ENCODE results near the gene CDK16.

DNA sequence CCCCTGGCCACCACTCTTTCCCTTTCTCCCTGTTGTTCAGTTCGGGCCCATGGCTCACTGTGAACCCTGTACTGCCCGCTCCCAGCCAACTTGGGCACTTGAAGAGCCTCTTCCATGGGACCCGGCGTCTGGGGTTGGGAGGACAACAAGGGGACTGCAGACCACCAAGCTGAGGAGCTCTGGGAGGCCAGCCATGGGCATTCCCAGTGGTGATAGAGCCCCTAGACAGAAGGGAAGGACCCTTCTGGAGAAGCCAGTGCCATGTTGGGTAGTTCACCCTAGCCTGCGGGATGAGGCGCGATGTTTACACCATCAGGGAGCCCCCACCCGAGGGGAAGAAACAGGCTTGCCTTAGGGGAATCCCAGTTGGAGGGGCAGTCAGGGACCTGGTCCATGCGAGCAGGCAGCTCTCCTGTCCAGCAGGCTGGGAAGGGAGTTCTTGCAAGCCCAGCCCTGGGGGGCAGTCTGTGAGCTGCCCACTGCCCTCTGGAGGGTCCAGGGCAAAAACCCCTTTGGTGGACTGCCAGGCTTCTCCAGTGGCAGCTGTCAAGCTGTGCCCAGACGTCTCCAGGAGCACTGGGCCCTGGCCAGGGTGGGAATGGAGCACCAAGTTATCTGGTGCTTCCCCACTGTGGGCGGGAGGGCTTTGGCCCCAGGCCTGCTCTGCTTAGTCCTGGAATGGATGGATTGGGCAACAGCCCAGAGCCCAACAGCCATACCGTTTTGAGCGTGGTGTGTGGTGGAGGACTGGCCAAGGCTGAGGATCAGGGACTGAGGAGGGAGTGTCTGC lies 48.6 kb upstream of the CDK16 start:
- TF ChIP-seq, protein P1, sequence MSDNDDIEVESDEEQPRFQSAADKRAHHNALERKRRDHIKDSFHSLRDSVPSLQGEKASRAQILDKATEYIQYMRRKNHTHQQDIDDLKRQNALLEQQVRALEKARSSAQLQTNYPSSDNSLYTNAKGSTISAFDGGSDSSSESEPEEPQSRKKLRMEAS (IDR thresholded peaks at IDR 0.05; ENCODE audit: low read depth, low read length) = no peak
- TF ChIP-seq, protein P2, sequence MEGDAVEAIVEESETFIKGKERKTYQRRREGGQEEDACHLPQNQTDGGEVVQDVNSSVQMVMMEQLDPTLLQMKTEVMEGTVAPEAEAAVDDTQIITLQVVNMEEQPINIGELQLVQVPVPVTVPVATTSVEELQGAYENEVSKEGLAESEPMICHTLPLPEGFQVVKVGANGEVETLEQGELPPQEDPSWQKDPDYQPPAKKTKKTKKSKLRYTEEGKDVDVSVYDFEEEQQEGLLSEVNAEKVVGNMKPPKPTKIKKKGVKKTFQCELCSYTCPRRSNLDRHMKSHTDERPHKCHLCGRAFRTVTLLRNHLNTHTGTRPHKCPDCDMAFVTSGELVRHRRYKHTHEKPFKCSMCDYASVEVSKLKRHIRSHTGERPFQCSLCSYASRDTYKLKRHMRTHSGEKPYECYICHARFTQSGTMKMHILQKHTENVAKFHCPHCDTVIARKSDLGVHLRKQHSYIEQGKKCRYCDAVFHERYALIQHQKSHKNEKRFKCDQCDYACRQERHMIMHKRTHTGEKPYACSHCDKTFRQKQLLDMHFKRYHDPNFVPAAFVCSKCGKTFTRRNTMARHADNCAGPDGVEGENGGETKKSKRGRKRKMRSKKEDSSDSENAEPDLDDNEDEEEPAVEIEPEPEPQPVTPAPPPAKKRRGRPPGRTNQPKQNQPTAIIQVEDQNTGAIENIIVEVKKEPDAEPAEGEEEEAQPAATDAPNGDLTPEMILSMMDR (IDR thresholded peaks at IDR 0.05; ENCODE audit: low read depth, low read length) = no peak
- TF ChIP-seq POLR2A (IDR thresholded peaks at IDR 0.05; ENCODE audit: extremely low read depth, insufficient read length) (no peak), MYC (IDR thresholded peaks at IDR 0.05; ENCODE audit: low read depth, low read length) (no peak)
